ENCODE measurements around the gene NDFIP1.
A peak's percentile ranks its signal among the peaks of the same experiment; 100 is the strongest.

NDFIP1 gene

GRCh38 chr5:142193114-142193428 is 84.5 kb downstream of the NDFIP1 start:
- no peak for TF ChIP-seq CTCF (IDR thresholded peaks at IDR 0.05; ENCODE audit: insufficient read depth, low read depth, low read length, missing control alignments)
- no peak overlapping the region for H3K4me3 ChIP-seq (ENCODE audit: low read length)
- no peak for DNase-seq (ENCODE audit: low read depth)

- no peak for DNase-seq (ENCODE audit: low read depth)
- no peak for TF ChIP-seq CTCF (IDR thresholded peaks at IDR 0.05; ENCODE audit: insufficient read depth, low read depth, low read length, missing control alignments)
- H3K4me3 ChIP-seq (ENCODE audit: low read length) = no peak overlapping the region
Measured at GRCh38 chr5:142197098-142197497, 88.5 kb downstream of the NDFIP1 start.

GRCh38 chr5:142197781-142198180 is 89.2 kb downstream of the NDFIP1 start:
- DNase-seq (ENCODE audit: low read depth) = no peak
- H3K4me3 ChIP-seq (ENCODE audit: low read length) = no peak overlapping the region
- no peak for TF ChIP-seq CTCF (IDR thresholded peaks at IDR 0.05; ENCODE audit: insufficient read depth, low read depth, low read length, missing control alignments)

GRCh38 chr5:142199388-142199787 is 90.8 kb downstream of the NDFIP1 start:
- no peak for DNase-seq (ENCODE audit: low read depth)
- no peak for TF ChIP-seq CTCF (IDR thresholded peaks at IDR 0.05; ENCODE audit: insufficient read depth, low read depth, low read length, missing control alignments)
- H3K4me3 ChIP-seq (ENCODE audit: low read length) = no peak overlapping the region

GRCh38 chr5:142200387-142200786 is 91.8 kb downstream of the NDFIP1 start:
- TF ChIP-seq CTCF (IDR thresholded peaks at IDR 0.05; ENCODE audit: insufficient read depth, low read depth, low read length, missing control alignments) = no peak
- DNase-seq (ENCODE audit: low read depth) = no peak
- H3K4me3 ChIP-seq (ENCODE audit: low read length) = no peak overlapping the region

GRCh38 chr5:142201471-142201887 is 92.9 kb downstream of the NDFIP1 start:
- no peak for TF ChIP-seq CTCF (IDR thresholded peaks at IDR 0.05; ENCODE audit: insufficient read depth, low read depth, low read length, missing control alignments)
- H3K4me3 ChIP-seq (ENCODE audit: low read length) = no peak overlapping the region
- DNase-seq (ENCODE audit: low read depth) = peak; percentile 87

- no peak for TF ChIP-seq CTCF (IDR thresholded peaks at IDR 0.05; ENCODE audit: insufficient read depth, low read depth, low read length, missing control alignments)
- peak; percentile 55 for DNase-seq (ENCODE audit: low read depth)
- no peak overlapping the region for H3K4me3 ChIP-seq (ENCODE audit: low read length)
Measured at GRCh38 chr5:142202282-142202681, 93.7 kb downstream of the NDFIP1 start.

Measured in epithelial cell of esophagus (primary cell).